Adipocyte (in vitro differentiated cells): Measurements from ENCODE around the gene NEDD9.

Experiments used
- DNase-seq: peaks from one replicate; pipeline ENCODE4 v3.0.0-alpha.2; 2015; ENCODE audit warnings: low read depth
- H3K27me3 ChIP-seq: replicated peaks from 2 replicates; pipeline ENCODE4 v1.7.0; 2013; ENCODE audit warnings: mild to moderate bottlenecking, low read length, moderate library complexity; ENCODE audit not compliant: control insufficient read depth, insufficient read depth
- H3K36me3 ChIP-seq: 2 replicates; pipeline ENCODE4 v1.7.0; 2013; ENCODE audit warnings: low read length, mild to moderate bottlenecking, moderate library complexity; ENCODE audit not compliant: control insufficient read depth, insufficient read depth, severe bottlenecking
- H3K4me1 ChIP-seq: 2 replicates; pipeline ENCODE4 v1.7.0; 2013; ENCODE audit warnings: mild to moderate bottlenecking, low read length, moderate library complexity; ENCODE audit not compliant: control insufficient read depth, insufficient read depth
- H3K4me3 ChIP-seq: 2 replicates; pipeline ENCODE4 v1.7.0; 2013; ENCODE audit warnings: mild to moderate bottlenecking, low read length, moderate library complexity
- H3K9ac ChIP-seq: 2 replicates; pipeline ENCODE4 v1.7.0; 2013; ENCODE audit warnings: mild to moderate bottlenecking, low read length, moderate library complexity
- H3K9me3 ChIP-seq: 2 replicates; pipeline ENCODE4 v1.7.0; 2013; ENCODE audit warnings: mild to moderate bottlenecking, low read length, moderate library complexity; ENCODE audit not compliant: control insufficient read depth

The NEDD9 gene

GRCh38 chr6:11272491-11273192 lies 40.2 kb upstream of the NEDD9 start:
- Histone ChIP-seq H3K9me3 (no peaks in the 10 kb centered on the region), H3K27me3 (no peaks in the 10 kb centered on the region), H3K36me3 (no peaks in the 10 kb centered on the region), H3K9ac (no peak overlapping the region), H3K4me3 (no peak overlapping the region), H3K4me1 (peaks cover 15% of the 10 kb centered on the region)
- DNase-seq, result no peak

GRCh38 chr6:11271228-11272020 lies 39.0 kb upstream of the NEDD9 start:
- Histone ChIP-seq H3K36me3 (no peaks in the 10 kb centered on the region), H3K27me3 (no peaks in the 10 kb centered on the region), H3K4me3 (no peak overlapping the region), H3K9ac (no peak overlapping the region), H3K9me3 (no peaks in the 10 kb centered on the region), H3K4me1 (peaks cover 7% of the 10 kb centered on the region)
- DNase-seq, result peak; percentile 35

GRCh38 chr6:11270030-11271027 lies 37.9 kb upstream of the NEDD9 start:
- DNase-seq, result no peak
- Histone ChIP-seq H3K9me3 (no peaks in the 10 kb centered on the region), H3K9ac (no peak overlapping the region), H3K27me3 (no peaks in the 10 kb centered on the region), H3K4me3 (no peak overlapping the region), H3K36me3 (no peaks in the 10 kb centered on the region), H3K4me1 (peaks cover 7% of the 10 kb centered on the region)

GRCh38 chr6:11268978-11269377 lies 36.5 kb upstream of the NEDD9 start:
- Histone ChIP-seq H3K36me3 (no peaks in the 10 kb centered on the region), H3K4me1 (peaks cover 7% of the 10 kb centered on the region), H3K27me3 (no peaks in the 10 kb centered on the region), H3K9me3 (no peaks in the 10 kb centered on the region), H3K4me3 (no peak overlapping the region), H3K9ac (no peak overlapping the region)
- DNase-seq, result no peak

GRCh38 chr6:11266926-11267325 lies 34.5 kb upstream of the NEDD9 start:
- Histone ChIP-seq H3K4me3 (no peak overlapping the region), H3K4me1 (peaks cover 17% of the 10 kb centered on the region), H3K27me3 (no peaks in the 10 kb centered on the region), H3K36me3 (no peaks in the 10 kb centered on the region), H3K9ac (no peak overlapping the region), H3K9me3 (no peaks in the 10 kb centered on the region)
- DNase-seq, result no peak

GRCh38 chr6:11265932-11266331 lies 33.5 kb upstream of the NEDD9 start:
- Histone ChIP-seq H3K36me3 (no peaks in the 10 kb centered on the region), H3K9ac (no peak overlapping the region), H3K9me3 (no peaks in the 10 kb centered on the region), H3K4me3 (no peak overlapping the region), H3K4me1 (peaks cover 20% of the 10 kb centered on the region), H3K27me3 (no peaks in the 10 kb centered on the region)
- DNase-seq, result no peak

- H3K4me3 ChIP-seq, result no peak overlapping the region
- no peaks in the 10 kb centered on the region for H3K36me3 ChIP-seq
- peaks cover 20% of the 10 kb centered on the region for H3K4me1 ChIP-seq
- no peaks in the 10 kb centered on the region for H3K27me3 ChIP-seq
- no peak for DNase-seq
- H3K9me3 ChIP-seq, result no peaks in the 10 kb centered on the region
- H3K9ac ChIP-seq, result no peak overlapping the region
These were observed 31.6 kb upstream of the NEDD9 start for GRCh38 chr6:11264100-11264499.

GRCh38 chr6:11263291-11263775 lies 30.9 kb upstream of the NEDD9 start:
- peak; percentile 29 for DNase-seq
- Histone ChIP-seq H3K4me3 (peak overlapping the region; percentile 28), H3K9ac (peak overlapping the region; percentile 41), H3K4me1 (peaks cover 23% of the 10 kb centered on the region), H3K9me3 (no peaks in the 10 kb centered on the region), H3K36me3 (no peaks in the 10 kb centered on the region), H3K27me3 (no peaks in the 10 kb centered on the region)

- no peak for DNase-seq
- H3K36me3 ChIP-seq, result no peaks in the 10 kb centered on the region
- peaks cover 23% of the 10 kb centered on the region for H3K4me1 ChIP-seq
- H3K9me3 ChIP-seq, result no peaks in the 10 kb centered on the region
- no peak overlapping the region for H3K4me3 ChIP-seq
- H3K27me3 ChIP-seq, result no peaks in the 10 kb centered on the region
- peak overlapping the region; percentile 21 for H3K9ac ChIP-seq
These were observed 29.8 kb upstream of the NEDD9 start for GRCh38 chr6:11262242-11262641.

GRCh38 chr6:11260249-11261038 lies 28.0 kb upstream of the NEDD9 start:
- Histone ChIP-seq H3K9me3 (no peaks in the 10 kb centered on the region), H3K4me3 (no peak overlapping the region), H3K36me3 (no peaks in the 10 kb centered on the region), H3K4me1 (peaks cover 23% of the 10 kb centered on the region), H3K27me3 (no peaks in the 10 kb centered on the region), H3K9ac (no peak overlapping the region)
- no peak for DNase-seq
